Mucosa of rectum (tissue), 2 donors: Measurements from ENCODE around the gene ZHX3.

Source experiments
- H3K27ac ChIP-seq, 2 donors: one replicate each; pipeline ENCODE4 v1.7.0; 2013; ENCODE audit warnings: inconsistent platforms in 2 of 2, low read depth in 2 of 2, low read length in 2 of 2
- H3K27me3 ChIP-seq, 2 donors: one replicate each; pipeline ENCODE4 v1.7.0; 2013; ENCODE audit warnings: low read length in 2 of 2; ENCODE audit not compliant: control insufficient read depth in 2 of 2, insufficient read depth in 2 of 2
- H3K36me3 ChIP-seq, 2 donors: one replicate each; pipeline ENCODE4 v1.7.0; 2013; ENCODE audit warnings: low read length in 2 of 2; ENCODE audit not compliant: control insufficient read depth in 2 of 2, insufficient read depth in 2 of 2
- H3K4me1 ChIP-seq, 2 donors: one replicate each; pipeline ENCODE4 v1.7.0; 2013; ENCODE audit warnings: low read length in 2 of 2, mild to moderate bottlenecking in 1 of 2; ENCODE audit not compliant: control insufficient read depth in 2 of 2, insufficient read depth in 2 of 2
- H3K4me3 ChIP-seq, 2 donors: one replicate each; pipeline ENCODE4 v1.7.0; 2013; ENCODE audit warnings: low read length in 2 of 2
- H3K9ac ChIP-seq, 2 donors: one replicate each; pipeline ENCODE4 v1.7.0; 2013; ENCODE audit warnings: low read length in 2 of 2, low read depth in 1 of 2, mild to moderate bottlenecking in 1 of 2
- H3K9me3 ChIP-seq, 2 donors: one replicate each; pipeline ENCODE4 v1.7.0; 2013; ENCODE audit warnings: low read length in 2 of 2; ENCODE audit not compliant: control insufficient read depth in 2 of 2
- donor health status: healthy.
- donor health status: Normal muscosa, but diverticular disease.

ZHX3 gene

GRCh38 chr20:41145821-41146620 is 171.5 kb downstream of the ZHX3 start:
- Histone ChIP-seq H3K9me3 (no peaks in the 10 kb centered on the region), H3K27me3 (no peaks in the 10 kb centered on the region), H3K4me1 (peaks cover 16 to 39% of the 10 kb centered on the region in 2 donors), H3K36me3 (no peaks in the 10 kb centered on the region), H3K4me3 (no peak overlapping the region), H3K9ac (no peak overlapping the region), H3K27ac (no peak overlapping the region)

GRCh38 chr20:41145317-41145716 is 172.2 kb downstream of the ZHX3 start:
- peaks cover 12 to 40% of the 10 kb centered on the region in 2 donors for H3K4me1 ChIP-seq
- no peaks in the 10 kb centered on the region for H3K9me3 ChIP-seq
- no peaks in the 10 kb centered on the region for H3K27me3 ChIP-seq
- H3K4me3 ChIP-seq, result no peak overlapping the region
- no peak overlapping the region for H3K27ac ChIP-seq
- H3K9ac ChIP-seq, result no peak overlapping the region
- H3K36me3 ChIP-seq, result no peaks in the 10 kb centered on the region

GRCh38 chr20:41143354-41143753 is 174.2 kb downstream of the ZHX3 start:
- no peak overlapping the region for H3K27ac ChIP-seq
- H3K4me3 ChIP-seq, result no peak overlapping the region
- H3K4me1 ChIP-seq, result peaks cover 11 to 41% of the 10 kb centered on the region in 2 donors
- no peaks in the 10 kb centered on the region for H3K36me3 ChIP-seq
- no peaks in the 10 kb centered on the region for H3K9me3 ChIP-seq
- no peak overlapping the region for H3K9ac ChIP-seq
- no peaks in the 10 kb centered on the region for H3K27me3 ChIP-seq

GRCh38 chr20:41142919-41143318 is 174.6 kb downstream of the ZHX3 start:
- Histone ChIP-seq H3K27ac (no peak overlapping the region), H3K9ac (no peak overlapping the region), H3K36me3 (no peaks in the 10 kb centered on the region)

GRCh38 chr20:41142245-41142644 is 175.3 kb downstream of the ZHX3 start:
- Histone ChIP-seq H3K9me3 (no peaks in the 10 kb centered on the region), H3K27ac (peak overlapping the region in 1 of 2 donors; percentile 14), H3K27me3 (no peaks in the 10 kb centered on the region), H3K9ac (no peak overlapping the region), H3K4me1 (peaks cover 11 to 43% of the 10 kb centered on the region in 2 donors), H3K4me3 (no peak overlapping the region), H3K36me3 (no peaks in the 10 kb centered on the region)

More at GRCh38 chr20:41142919-41143318, 174.6 kb downstream of the ZHX3 start:
- Histone ChIP-seq H3K4me1 (peaks cover 11 to 44% of the 10 kb centered on the region in 2 donors), H3K4me3 (no peak overlapping the region), H3K27me3 (no peaks in the 10 kb centered on the region), H3K9me3 (no peaks in the 10 kb centered on the region)

- Histone ChIP-seq H3K9ac (no peak overlapping the region), H3K27me3 (no peaks in the 10 kb centered on the region), H3K36me3 (no peaks in the 10 kb centered on the region), H3K27ac (peak overlapping the region; percentile 14 to 52), H3K4me3 (peak overlapping the region in 1 of 2 donors; percentile 26), H3K9me3 (no peaks in the 10 kb centered on the region), H3K4me1 (peaks cover 14 to 41% of the 10 kb centered on the region in 2 donors)
Measured at GRCh38 chr20:41141153-41141815, 176.2 kb downstream of the ZHX3 start.

GRCh38 chr20:41140226-41141133 is 177.1 kb downstream of the ZHX3 start:
- H3K9me3 ChIP-seq, result no peaks in the 10 kb centered on the region
- H3K36me3 ChIP-seq, result no peaks in the 10 kb centered on the region
- H3K4me3 ChIP-seq, result peak overlapping the region in 1 of 2 donors; percentile 14
- H3K27me3 ChIP-seq, result no peaks in the 10 kb centered on the region
- peak overlapping the region in 1 of 2 donors; percentile 52 for H3K27ac ChIP-seq
- H3K9ac ChIP-seq, result no peak overlapping the region
- H3K4me1 ChIP-seq, result peaks cover 20 to 37% of the 10 kb centered on the region in 2 donors

GRCh38 chr20:41139227-41140093 is 178.1 kb downstream of the ZHX3 start:
- H3K9ac ChIP-seq, result peak overlapping the region in 1 of 2 donors; percentile 80
- H3K4me3 ChIP-seq, result peak overlapping the region; percentile 75 to 83
- no peaks in the 10 kb centered on the region for H3K36me3 ChIP-seq
- peaks cover 22 to 32% of the 10 kb centered on the region in 2 donors for H3K4me1 ChIP-seq
- H3K27me3 ChIP-seq, result no peaks in the 10 kb centered on the region
- peak overlapping the region in 1 of 2 donors; percentile 95 for H3K27ac ChIP-seq
- H3K9me3 ChIP-seq, result no peaks in the 10 kb centered on the region
